ENCODE data around the gene CRISP3.
A peak's percentile ranks its signal among the peaks of the same experiment; 100 is the strongest.
"Not testable (repeated sequence)": the region's sequence is repeated elsewhere in the genome, so short reads cannot be mapped to it uniquely, and the experiment has no call there.

Gene CRISP3, protein sequence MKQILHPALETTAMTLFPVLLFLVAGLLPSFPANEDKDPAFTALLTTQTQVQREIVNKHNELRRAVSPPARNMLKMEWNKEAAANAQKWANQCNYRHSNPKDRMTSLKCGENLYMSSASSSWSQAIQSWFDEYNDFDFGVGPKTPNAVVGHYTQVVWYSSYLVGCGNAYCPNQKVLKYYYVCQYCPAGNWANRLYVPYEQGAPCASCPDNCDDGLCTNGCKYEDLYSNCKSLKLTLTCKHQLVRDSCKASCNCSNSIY

DNA sequence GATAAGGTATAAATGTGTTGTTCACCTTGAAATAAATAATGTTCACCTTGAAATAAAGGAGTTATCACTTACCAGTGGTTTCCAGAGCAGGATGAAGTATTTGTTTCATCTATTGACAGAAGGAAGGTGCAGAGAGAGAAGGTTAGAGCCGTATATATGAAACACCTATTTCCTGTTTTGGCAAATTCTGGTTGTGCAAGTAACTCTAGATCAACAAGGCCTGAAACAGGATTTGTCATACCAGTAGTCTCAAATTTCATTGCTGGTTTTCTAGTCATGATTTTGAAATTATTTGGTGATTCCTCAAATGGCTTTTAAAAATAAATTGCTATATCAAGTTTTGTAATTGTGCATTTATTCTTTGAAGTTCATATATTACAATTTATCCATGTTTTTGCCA, at the start of gene CRISP3:
CRISP3 (minus strand) TSS at position 130 of the 400 bp plus-strand sequence; CDS start at position 109, 21 bp downstream.
- peak; percentile 89 for DNase-seq

DNA sequence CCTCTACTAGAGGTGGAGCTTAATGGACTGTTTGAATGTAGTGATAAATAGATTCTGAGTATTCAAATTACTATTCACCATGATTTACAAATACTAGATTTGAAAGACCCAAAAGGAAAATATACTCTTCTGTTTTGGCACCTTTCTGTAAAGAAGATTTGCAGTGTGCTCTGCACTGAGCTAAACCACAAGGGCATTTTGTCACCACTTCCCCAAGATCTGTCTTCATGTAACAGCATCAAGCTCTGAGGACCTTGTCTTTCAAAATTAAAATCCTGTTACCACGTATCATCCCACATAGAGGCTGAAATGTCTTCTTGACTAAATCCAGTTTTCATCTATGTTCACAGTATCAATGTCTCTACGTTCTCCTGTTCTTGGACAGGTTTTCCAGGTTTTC, 46.2 kb upstream of the CRISP3 start:
- no peak for DNase-seq

DNA sequence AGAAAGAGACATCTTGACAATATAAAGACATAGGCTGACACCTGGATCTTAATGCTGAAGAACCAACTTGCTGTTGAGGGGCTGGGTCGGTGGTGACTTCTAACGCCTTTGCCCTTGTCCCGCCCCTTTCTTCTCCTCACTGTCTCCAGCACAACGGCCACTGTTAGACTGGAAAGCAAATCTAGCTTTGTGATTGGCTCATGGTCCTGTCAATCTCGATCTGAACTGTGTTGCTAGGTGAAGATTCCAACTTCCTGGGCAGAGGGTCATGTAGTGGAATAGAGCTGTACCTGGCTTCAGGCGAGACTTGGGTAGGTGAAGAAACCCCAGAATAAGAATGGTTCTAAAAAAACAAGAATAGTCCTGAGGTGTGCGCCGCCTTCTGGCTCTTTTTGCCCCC, 43.0 kb upstream of the CRISP3 start, which contains the start of gene PGK2:
PGK2 (minus strand) TSS at position 110 of the 400 bp plus-strand sequence; CDS start at position 12, 98 bp downstream.
- no peak for DNase-seq

DNA sequence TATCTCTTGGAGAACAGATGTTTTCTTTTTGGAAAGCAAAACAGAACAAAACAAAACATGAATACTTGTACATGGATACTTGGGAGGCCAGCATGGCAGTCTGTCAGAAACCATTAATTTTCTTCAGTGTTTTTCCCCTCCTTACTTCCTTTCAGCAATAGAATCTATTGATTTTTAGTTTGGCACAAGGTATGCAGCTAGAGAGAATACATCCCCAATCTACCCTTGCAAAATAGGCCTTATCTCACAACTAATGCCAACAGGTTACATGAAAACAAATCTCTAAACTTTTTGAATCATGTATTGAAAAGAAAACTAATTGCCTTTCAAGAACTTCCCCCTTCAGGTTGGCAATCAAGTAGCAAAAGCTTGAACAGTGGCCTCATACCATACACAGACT, 40.1 kb upstream of the CRISP3 start:
- DNase-seq, result no peak

DNA sequence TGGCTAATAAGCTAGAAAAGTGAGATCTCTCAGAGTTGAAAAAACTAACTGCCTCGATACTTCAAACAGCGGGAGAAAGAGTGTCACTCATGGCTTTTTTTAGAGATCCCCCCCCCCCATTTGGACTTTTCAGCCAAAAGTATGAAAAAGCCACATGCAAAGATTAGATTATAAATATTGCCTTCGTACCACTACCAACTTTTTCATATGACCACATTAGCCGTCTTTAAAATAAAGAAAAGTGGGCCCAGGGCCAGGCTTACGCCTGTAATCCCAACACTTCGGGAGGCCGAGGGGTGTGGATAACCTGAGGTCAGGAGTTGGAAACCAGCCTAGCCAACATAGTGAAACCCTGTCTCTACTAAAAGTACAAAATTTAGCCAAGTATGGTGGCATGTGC, 38.5 kb upstream of the CRISP3 start:
- no peak for DNase-seq

DNA sequence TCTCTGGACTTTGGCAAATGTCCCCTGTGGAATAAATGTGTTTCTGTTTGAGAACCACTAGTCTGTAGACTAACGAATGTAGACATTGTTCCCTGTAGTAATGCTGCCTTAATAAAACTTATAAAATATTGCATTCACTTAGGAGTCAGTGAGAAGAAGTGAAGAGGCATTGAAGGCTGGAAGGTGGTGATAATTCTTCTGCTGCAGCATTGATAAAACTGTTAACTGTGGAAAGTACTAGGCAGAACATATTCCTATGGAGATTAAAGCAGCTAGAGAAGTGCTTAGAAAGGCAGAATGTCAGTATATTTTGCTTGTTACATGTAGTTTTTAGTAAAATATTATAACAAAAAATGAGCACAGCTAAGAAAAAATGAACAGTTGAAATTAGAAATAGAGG, 38.1 kb upstream of the CRISP3 start:
- no peak for DNase-seq

DNA sequence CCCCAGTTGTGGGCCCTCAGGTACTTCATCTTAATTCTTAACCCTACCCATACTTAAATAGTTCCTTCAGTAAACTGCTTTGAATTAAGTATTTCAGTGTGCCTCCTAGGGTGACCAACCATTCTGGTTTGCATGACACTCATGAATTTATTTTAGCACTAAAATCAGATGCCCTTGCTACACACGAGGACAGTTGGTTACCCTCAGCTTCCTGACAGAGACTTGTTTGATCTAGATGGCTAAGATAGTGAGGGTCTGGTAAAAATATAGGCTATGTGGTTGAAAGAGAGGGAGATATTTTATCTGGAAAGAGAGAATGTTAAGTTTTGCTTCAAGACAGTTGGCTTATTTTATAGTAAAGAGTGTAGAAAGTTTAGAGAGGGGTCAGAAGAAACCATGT, 32.3 kb upstream of the CRISP3 start:
- no peak for DNase-seq

DNA sequence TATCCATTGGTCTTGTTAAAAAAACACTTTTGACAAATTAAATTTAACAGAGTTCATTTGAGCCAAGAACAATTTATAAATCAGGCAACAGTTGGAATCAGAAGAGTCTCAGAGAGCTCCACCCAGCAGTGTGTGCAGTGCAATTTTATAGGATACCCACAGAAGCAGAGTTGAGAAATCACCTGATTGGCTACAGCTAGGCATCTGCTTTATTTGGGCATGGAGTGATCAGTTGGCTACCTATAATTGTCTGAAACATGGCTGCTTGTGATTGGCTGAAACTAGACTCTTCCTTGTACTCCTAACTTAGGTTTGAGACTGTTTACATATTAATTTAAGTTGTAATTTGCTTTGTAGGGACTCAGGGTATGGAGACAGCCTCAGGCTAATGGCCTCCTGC, 30.9 kb upstream of the CRISP3 start:
- no peak for DNase-seq

DNA sequence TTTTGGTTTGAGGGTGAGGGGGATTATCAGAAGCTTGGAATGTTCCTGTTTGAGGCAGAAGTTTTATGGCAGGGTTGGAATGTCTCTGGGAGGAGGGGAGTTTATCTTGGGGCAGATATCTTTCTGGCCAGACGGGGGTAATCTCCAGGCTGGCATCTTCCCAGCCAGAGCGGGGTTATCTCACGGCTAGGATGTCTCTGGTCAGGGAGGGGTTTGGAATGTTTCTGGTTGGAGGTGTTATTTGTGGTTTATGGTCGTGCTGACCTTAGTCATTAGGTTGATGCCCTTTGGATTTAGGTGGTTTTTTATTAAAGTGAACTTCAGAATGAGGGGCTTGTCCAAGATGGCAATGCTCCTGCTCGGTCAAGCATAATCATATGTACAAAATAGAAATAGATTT, 28.1 kb upstream of the CRISP3 start:
- DNase-seq, result no peak

DNA sequence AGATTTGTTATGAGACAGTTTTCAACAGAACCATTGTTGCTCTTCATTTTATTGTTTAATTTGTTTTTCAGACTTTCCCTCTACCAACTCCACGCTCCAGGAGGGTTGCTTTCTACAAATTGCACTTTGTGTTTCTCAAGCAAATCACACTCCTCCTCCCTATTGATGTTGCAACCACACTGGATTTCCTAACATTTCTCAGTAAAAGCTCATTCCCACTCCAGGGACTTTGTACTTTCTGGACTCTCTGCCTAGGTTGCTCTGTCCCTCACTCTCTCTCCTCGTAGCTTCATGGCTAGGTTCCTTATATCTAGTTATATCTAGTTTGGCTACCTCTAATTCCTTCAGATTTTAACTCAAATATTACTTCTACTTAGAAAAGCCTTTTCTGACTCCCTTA, 22.6 kb upstream of the CRISP3 start:
- DNase-seq, result no peak

DNA sequence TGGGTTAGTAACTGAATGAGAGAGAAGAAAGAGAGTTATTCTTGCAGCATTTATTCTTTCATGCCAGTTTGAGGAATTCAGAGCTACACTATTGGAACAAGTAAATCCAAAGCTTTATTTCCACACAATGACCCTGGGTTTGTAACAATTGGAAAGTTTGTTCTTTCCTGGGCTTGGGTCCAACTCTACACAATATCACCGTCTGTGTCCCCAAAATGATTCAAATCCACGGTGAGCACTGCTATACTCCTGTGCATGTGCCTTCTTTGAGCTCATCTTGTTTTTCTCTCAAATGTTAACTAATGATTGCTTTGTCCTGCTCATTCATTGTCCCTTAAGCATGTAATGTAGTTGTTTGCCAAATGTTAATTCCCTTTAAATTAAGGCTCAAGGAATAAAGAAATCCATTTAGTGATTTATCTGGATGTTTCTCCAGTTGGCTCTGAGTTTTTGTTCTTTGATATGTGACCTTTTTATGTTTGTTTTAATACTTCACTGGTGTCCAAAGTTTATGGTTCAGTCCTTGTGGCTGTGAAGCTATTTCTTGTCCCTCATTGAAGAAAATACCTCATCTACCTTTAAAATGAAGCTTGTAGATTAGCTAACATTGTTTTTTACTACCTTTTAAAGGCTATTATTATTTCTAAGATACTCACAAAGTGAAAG, 20.5 kb upstream of the CRISP3 start:
- no peak for DNase-seq

DNA sequence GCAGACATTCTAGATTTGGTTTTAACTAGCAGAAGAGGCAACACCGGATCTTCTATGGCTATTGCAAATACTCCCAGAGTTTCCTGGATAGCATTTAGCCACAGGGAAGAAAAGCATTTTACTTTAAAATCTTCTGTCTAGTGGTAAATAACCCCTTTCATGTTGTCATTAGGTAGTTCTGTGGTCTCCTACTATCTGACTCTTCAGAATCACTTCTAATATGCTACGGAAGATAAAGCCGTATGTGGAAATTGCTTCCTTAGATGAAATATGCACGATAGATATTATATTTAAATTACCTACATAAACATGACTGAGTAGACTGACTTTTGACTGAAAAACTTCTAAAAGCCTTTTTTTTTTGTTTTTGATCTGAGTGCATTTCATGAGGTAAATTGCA, 759 bp downstream of the CRISP3 start:
- DNase-seq, result no peak

DNA sequence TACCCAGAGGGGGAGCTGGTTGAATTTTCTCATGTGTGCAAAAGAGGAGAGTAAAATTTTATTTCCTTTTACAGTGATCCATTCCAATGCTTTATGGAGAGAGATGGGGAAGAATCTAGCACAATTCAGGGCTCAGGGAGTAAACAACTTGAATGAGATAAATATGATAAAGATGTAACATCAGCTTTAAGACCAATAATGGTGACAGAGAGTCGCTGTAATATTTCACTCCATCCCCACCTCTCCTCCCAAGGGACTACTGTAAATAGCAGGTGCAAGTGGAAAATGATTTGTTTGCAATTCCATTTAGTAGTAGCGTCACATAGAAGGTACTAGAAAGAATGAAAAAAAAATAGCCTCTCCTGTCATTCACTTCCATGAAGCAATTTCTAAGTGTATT, 4.8 kb downstream of the CRISP3 start:
- peak; percentile 88 for DNase-seq

DNA sequence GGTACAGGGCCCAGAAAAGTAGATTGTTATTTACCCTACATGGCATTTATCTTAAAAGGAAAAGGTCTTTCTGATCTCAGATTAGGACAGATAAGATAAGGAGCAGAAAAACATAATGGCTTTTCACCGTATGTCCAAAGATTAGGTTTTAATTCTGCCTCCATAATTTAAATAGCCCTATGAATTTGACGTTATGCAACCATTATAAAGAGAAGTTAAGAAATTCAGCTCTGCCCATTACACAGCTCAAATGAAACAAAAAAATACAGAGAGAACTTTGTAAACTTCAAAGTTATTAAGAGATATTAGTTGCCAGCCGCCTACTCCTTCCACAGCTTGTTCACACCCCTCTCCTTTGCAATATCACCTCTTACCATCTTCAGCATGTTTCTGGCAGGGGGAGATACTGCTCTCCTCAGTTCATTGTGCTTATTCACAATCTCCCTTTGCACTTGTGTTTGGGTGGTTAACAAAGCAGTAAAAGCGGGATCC, 8.1 kb downstream of the CRISP3 start:
- DNase-seq, result no peak

DNA sequence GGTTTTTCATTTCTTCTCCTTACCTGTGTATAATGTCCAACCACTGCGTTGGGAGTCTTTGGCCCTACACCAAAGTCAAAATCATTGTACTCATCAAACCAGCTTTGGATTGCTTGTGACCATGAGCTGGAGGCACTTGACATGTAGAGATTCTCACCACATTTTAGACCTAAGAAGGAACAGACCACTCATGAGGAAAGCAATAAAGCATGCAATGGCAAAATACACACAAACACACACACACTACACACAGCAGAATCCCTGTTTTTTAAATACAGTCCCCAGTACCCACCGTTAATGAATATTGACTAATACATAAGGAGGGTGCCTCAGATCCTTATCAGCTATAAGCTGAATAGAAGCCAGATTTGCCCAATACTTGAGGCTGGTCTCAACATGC, 10.5 kb downstream of the CRISP3 start:
- DNase-seq, result no peak

DNA sequence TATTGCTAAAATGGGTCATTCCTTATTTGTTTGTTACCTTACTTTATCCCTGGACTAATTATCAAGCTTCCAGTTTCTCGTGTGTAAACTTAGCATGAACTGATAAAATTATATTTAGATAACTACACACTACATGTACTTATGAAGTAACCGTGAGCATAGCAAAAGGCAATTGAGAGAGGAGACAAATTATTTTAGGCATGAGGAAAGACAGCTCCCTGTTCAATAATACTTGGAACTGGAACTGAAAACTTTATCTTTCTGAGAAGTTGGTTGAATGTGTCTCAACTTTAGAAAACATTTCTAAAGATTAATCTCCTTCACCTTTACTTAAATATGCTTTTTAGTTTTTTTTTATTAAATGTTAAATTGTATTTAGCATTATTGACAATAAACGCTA, 11.4 kb downstream of the CRISP3 start:
- no peak for DNase-seq

DNA sequence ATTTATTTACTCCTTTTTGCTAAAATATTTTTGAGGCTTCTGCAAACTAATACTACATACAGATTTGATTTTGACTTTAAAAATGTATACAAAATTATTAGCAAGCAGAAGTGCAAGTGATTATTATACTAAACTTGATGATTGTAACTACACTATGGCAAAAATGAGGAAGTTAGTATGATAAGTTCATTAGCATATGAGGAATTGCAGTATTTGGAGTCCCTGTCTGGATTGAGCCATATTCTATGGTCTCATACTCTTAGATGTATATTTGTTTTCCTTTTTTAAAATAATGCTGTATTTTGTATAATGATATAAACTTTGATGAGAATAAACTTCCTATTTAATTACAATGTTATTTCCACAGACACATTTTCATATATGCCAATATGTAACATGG, 13.9 kb downstream of the CRISP3 start:
- DNase-seq, result no peak

DNA sequence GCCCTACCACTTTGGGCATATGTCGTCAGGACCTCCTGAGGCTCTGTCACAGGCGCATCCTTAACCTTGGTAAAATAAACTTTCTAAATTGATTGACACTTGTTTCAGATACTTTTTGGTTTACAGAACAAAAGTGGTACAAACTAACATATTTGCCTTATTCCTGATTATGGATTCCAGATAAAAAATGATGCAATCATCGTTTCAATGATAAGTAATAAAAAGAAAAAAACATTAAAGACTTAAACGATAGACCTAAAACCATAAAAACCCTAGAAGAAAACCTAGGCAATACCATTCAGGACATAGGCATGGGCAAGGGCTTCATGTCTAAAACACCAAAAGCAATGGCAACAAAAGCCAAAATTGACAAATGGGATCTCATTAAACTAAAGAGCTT, 20.3 kb downstream of the CRISP3 start:
- not testable (repeated sequence) for DNase-seq

DNA sequence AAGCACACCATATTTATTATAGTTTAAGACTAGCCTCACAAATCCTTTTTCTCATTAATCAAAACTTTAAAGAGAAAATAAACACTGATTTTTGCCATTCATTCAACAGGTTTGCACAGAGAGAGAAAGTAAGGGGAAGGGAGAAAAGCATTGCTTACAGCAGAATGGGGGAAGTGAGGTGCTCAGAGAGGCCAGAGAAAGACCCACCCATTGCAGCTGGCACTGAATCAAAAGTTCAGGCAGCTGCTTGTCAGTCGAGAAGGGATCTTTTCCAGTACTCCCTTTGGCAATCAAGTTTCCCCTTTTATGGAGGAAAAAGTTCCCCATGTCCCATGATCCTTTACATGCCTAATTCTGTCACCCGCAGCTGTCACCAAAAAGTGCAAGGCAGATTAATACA, 22.9 kb downstream of the CRISP3 start:
- no peak for DNase-seq

DNA sequence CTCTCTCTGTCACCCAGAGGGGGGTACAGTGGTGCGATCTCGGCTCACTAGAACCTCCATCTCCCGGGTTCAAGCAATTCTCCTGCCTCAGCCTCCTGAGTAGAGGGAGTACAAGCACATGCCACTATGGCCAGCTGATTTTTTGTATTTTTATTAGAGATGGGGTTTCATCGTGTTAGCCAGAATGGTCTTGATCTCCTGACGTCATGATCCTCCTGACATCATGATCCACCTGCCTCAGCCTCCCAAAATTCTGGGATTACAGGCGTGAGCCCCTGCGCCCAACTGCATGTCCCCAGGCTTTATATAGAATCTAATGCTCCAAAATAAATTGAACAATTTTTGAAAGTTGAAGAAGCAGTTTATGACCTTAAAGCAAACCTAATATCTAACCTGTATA, 23.8 kb downstream of the CRISP3 start:
- no peak for DNase-seq

DNA sequence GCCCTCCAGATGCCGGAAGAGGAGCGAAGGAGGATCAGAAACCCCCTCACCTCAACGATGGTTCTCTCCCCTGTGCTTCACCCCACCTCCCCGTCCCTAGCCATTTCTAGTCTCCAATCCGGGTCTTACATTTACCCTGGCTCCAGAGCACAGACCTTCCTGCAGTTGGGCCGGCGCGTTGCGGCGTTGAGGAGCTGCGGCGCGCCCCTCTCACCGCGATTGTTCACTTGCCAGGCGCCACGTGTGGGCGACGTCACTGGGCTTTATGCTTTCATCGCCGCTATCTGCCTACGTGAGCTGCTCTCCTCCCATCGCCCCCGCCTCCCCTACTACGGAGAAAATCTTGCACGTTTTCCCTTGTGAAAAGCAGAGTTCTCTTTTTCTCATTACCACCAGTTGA, 30.8 kb downstream of the CRISP3 start, which contains the start of gene CRISP2:
CRISP2 (minus strand) TSS at position 198 of the 400 bp plus-strand sequence. CDS start 4,347 bp downstream, outside the sequence.
- peak; percentile 55 for DNase-seq

DNA sequence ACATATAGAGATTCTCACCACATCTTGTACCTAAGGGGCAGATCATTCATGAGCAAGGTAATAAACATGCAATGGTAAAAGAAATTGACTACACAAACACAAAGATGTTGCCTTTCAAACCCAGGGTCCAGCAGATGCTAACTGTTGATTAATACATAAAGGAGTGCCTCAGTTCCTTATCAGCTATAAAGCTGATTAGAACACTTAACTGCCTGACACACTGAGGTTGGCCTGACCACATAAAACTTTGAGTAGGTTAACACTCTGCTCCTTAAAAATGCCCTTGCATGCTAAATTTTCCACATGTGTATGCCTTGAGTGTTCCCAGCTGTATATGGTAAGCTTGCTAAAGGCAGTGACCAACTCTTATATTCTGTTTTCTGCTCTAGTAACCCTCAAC, 45.7 kb downstream of the CRISP3 start:
- no peak for DNase-seq

DNA sequence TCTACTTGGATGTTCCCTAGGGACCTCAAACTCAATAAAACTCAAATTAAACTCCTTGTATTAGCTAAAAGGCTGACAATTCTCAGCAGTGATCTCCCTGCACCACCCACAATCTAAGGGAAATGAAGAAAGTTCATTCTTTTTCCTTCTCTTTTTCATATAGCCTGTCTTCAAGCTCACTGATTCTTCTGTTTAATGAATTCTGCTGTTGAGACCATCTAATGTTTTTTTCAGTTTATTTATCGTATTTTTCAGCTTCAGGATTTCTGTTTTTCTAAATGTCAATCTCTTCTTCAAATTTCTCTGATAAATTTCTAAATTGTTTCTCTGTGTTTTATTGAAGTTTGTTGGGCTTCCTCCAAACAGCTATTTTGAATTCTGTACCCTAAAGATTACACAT, 50.7 kb downstream of the CRISP3 start:
- DNase-seq, result no peak

DNA sequence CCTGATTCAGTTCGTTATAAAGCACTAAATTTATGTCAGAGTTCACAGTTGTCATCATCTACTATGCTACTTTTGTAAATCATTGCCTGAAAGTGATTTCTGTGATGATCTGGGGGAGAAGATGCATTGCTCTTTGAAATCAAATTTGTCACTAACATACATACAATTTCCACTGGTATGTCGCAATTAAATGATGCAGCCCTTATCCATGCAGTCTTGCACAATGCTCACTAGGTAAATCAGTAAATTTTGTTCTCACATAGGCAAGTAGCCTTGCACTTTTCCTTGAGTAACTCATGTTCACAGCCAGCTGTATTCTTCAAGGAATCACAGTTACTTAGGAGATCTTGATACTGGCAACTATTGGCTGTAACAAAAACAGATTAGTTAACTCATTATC, 51.7 kb downstream of the CRISP3 start:
- DNase-seq, result no peak
